SH-SY5Y (cell line): ENCODE measurements around the gene TMEM165.

ENCODE experiments used
- GATA2 ChIP-seq: IDR thresholded peaks from 2 replicates; pipeline ENCODE4 v1.6.1; 2011; ENCODE audit warnings: mild to moderate bottlenecking, low read depth, low read length
- GATA3 ChIP-seq: IDR thresholded peaks from 2 replicates; pipeline ENCODE4 v1.6.1; 2011; ENCODE audit warnings: low read depth, mild to moderate bottlenecking, low read length, moderate library complexity

- TF ChIP-seq GATA2, result no peak
- no peak for TF ChIP-seq GATA3
Observed at GRCh38 chr4:55354648-55355047, 41.1 kb upstream of the TMEM165 start.
